ENCODE results near the gene NUDT17.

DNA sequence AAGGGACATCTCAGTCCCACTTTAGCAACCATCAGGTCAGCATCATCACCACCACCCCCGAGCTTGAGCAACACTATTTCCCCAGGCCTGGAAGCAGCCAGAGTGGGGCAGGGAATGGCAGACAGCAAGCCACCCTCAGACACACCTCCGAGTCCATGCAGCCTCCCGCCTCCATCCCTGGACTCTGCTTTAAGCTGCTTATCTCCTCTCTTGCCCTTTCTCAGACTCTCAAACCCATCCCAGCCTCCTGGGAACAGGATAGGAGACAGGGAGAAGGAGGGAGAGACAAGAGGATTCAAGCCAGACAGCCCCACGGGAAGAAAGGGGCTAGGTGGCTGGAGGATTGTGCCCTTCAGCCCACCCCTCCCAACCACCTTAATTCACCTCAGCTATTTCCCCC is 11.7 kb downstream of the NUDT17 start:
- TF ChIP-seq, protein P1, sequence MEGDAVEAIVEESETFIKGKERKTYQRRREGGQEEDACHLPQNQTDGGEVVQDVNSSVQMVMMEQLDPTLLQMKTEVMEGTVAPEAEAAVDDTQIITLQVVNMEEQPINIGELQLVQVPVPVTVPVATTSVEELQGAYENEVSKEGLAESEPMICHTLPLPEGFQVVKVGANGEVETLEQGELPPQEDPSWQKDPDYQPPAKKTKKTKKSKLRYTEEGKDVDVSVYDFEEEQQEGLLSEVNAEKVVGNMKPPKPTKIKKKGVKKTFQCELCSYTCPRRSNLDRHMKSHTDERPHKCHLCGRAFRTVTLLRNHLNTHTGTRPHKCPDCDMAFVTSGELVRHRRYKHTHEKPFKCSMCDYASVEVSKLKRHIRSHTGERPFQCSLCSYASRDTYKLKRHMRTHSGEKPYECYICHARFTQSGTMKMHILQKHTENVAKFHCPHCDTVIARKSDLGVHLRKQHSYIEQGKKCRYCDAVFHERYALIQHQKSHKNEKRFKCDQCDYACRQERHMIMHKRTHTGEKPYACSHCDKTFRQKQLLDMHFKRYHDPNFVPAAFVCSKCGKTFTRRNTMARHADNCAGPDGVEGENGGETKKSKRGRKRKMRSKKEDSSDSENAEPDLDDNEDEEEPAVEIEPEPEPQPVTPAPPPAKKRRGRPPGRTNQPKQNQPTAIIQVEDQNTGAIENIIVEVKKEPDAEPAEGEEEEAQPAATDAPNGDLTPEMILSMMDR (IDR thresholded peaks at IDR 0.05; ENCODE audit: poor library complexity, severe bottlenecking), result no peak
- TF ChIP-seq EZH2 (IDR thresholded peaks at IDR 0.05; ENCODE audit: borderline replicate concordance, insufficient read depth, low read length, poor library complexity, severe bottlenecking) (no peak), REST (IDR thresholded peaks at IDR 0.05; ENCODE audit: borderline replicate concordance) (no peak), EP300 (conservative IDR thresholded peaks at IDR 0.05; ENCODE audit: poor library complexity, severe bottlenecking) (no peak)

Data from neural cell (in vitro differentiated cells).